ENCODE data around the gene KCNH3. TPM values are rescaled to one million over a fixed set of nuclear protein-coding genes. Genes with fewer than 3 reads are reported as not detected.

Gene KCNH3
- total RNA-seq, 1 experiment from 2014 or later, result 0.26 TPM

GRCh38 chr12:49540229-49541139, 1.7 kb downstream of the KCNH3 start:
- no peak overlapping the region for H2BK15ac ChIP-seq (ENCODE audit: low read depth, low read length)
- no peak overlapping the region for H3K18ac ChIP-seq (ENCODE audit: insufficient read length, low read depth, low read length)
- no peak overlapping the region for H4K5ac ChIP-seq (ENCODE audit: insufficient read length, low read depth, low read length)
- no peaks in the 10 kb centered on the region for H3K79me1 ChIP-seq (ENCODE audit: insufficient read depth, low read depth, low read length, poor library complexity, severe bottlenecking)
- no peak overlapping the region for H2BK12ac ChIP-seq (ENCODE audit: insufficient read length, low read depth, low read length)
- H3K4me2 ChIP-seq (ENCODE audit: insufficient read depth, insufficient read length, low read length), result no peak overlapping the region
- Mint-ChIP-seq H3K4me1 (peaks cover 20 to 38% of the 10 kb centered on the region in 2 experiments), H3K27me3 (ENCODE audit: low read depth) (peaks cover 96% of the 10 kb centered on the region), H3K9me3 (no peaks in the 10 kb centered on the region; a peak in 1 of 5 replicates), H3K4me3 (peak overlapping the region in 1 of 2 experiments; percentile 60; a peak in 2 of 5 replicates), H3K36me3 (ENCODE audit: insufficient read depth in 1 of 3, low read depth in 3 of 3) (no peaks in the 10 kb centered on the region), H3K27ac (no peak overlapping the region)
- H3K23me2 ChIP-seq (ENCODE audit: insufficient read length, low read depth, low read length, poor library complexity, severe bottlenecking), result peaks cover 14% of the 10 kb centered on the region
- no peaks in the 10 kb centered on the region for H3K9me3 ChIP-seq (ENCODE audit: control insufficient read depth, low read depth, low read length)
- no peak overlapping the region for H3K4ac ChIP-seq (ENCODE audit: low read depth, low read length)
- no peaks in the 10 kb centered on the region for H4K20me1 ChIP-seq (ENCODE audit: control insufficient read depth, insufficient read depth, insufficient read length)
- no peak overlapping the region for H4K91ac ChIP-seq (ENCODE audit: insufficient read length, low read depth, low read length)
- no peak overlapping the region for H4K8ac ChIP-seq (replicated peaks; ENCODE audit: insufficient read length, low read depth, low read length)
- no peak overlapping the region for H2AFZ ChIP-seq (ENCODE audit: low read length)
- H3K27me3 ChIP-seq (ENCODE audit: insufficient read depth, low read length), result peaks cover 67% of the 10 kb centered on the region
- no peak overlapping the region for H3K27ac ChIP-seq (ENCODE audit: insufficient read length, low read depth, low read length)
- no peak for TF ChIP-seq CTCF (conservative IDR thresholded peaks at IDR 0.05)
- no CpG with 5 or more reads among the region's 21 CpGs for WGBS (ENCODE audit: extremely low coverage, insufficient read length, low lambda C conversion rate)
- H3K79me2 ChIP-seq (ENCODE audit: insufficient read depth, low read length), result no peaks in the 10 kb centered on the region
- no peaks in the 10 kb centered on the region; the same call in 1 of the 2 replicates for H3K4me1 ChIP-seq (ENCODE audit: insufficient read depth, low read length)
- H3K14ac ChIP-seq (ENCODE audit: insufficient read depth, low read length), result no peak overlapping the region
- H3T11ph ChIP-seq (ENCODE audit: low read length), result no peak overlapping the region
- H3K56ac ChIP-seq (ENCODE audit: insufficient read length, low read depth, low read length), result no peak overlapping the region
- H3K9ac ChIP-seq (ENCODE audit: extremely low read depth, insufficient read length, low read length), result no peak overlapping the region
- no peak overlapping the region for H2BK5ac ChIP-seq (ENCODE audit: insufficient read length, low read length)
- no peak overlapping the region for H2BK20ac ChIP-seq (ENCODE audit: low read depth, low read length, poor library complexity, severe bottlenecking)
- no peak for DNase-seq
- no peak overlapping the region for H2BK120ac ChIP-seq (ENCODE audit: low read depth, low read length, poor library complexity, severe bottlenecking)
- H3K23ac ChIP-seq (ENCODE audit: insufficient read length, low read depth, low read length), result no peak overlapping the region
- no peak overlapping the region for H2AK5ac ChIP-seq (ENCODE audit: insufficient read length, low read length)

Data from H9 (cell line).